Measurements from ENCODE around the gene SPATA1. TPM values are rescaled to one million over a fixed set of nuclear protein-coding genes. Genes with fewer than 3 reads are reported as not detected.

The SPATA1 gene
- total and polyA plus RNA-seq, 9 of the 15 experiments (the other 6 are each of a cell fraction or from before 2014, with no cell fraction given) = 0.79 to 2.9 (median 1.5) TPM

GRCh38 chr1:84478876-84479868, 27.0 kb upstream of the SPATA1 start, which contains the start of gene RPF1 (continued):
- TF ChIP-seq MLLT1 (IDR thresholded peaks at IDR 0.05) (peak in 1 of 2 experiments; percentile 72; a peak in 2 of 4 replicates), ATF2 (CRISPR knock-in tag; IDR thresholded peaks at IDR 0.05) (no peak), HDAC8 (tag; IDR thresholded peaks at IDR 0.05) (peak; percentile 91; the same call in 1 of the 2 replicates), ZNF639 (CRISPR knock-in tag; conservative IDR thresholded peaks at IDR 0.05 in 1 of 2, IDR thresholded peaks at IDR 0.05 in 1 of 2) (peak in 1 of 2 experiments; percentile 68; a peak in 2 of 4 replicates), CC2D1A (IDR thresholded peaks at IDR 0.05) (peak; percentile 90), CBX3 (IDR thresholded peaks at IDR 0.05; ENCODE audit: borderline replicate concordance in 1 of 2, low read length in 2 of 2) (peak in 1 of 2 experiments; percentile 99; a peak in 2 of 3 replicates), ZNF445 (CRISPR knock-in tag; IDR thresholded peaks at IDR 0.05; ENCODE audit: low read depth) (no peak), ZFP91 (CRISPR knock-in tag; IDR thresholded peaks at IDR 0.05) (no peak), SETDB1 (IDR thresholded peaks at IDR 0.05; ENCODE audit: low read length) (no peak), ZBTB33 (CRISPR knock-in tag; IDR thresholded peaks at IDR 0.05) (no peak), ILK (tag; IDR thresholded peaks at IDR 0.05; ENCODE audit: borderline replicate concordance, low read depth) (no peak), PATZ1 (CRISPR knock-in tag; IDR thresholded peaks at IDR 0.05; ENCODE audit: borderline replicate concordance) (0 out of 2 replicates have a peak, but pooled peaks have one; percentile 36)
